ENCODE data around the gene CORO1C.

CORO1C gene

DNA sequence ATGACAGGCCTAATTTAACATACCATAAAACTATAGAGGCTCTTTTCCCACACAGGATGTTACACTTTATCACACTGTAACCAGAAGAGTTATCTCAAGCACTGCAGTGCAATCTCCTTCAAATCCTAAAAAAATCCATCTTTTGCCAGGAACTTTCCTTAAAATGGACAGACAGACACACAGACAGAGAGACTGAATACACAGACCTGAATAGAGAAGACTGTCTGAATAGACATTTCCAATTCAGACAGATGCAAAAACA lies 6.5 kb downstream of the CORO1C start:
- no peak for DNase-seq (ENCODE audit: low read depth in 2 of 2)

DNA sequence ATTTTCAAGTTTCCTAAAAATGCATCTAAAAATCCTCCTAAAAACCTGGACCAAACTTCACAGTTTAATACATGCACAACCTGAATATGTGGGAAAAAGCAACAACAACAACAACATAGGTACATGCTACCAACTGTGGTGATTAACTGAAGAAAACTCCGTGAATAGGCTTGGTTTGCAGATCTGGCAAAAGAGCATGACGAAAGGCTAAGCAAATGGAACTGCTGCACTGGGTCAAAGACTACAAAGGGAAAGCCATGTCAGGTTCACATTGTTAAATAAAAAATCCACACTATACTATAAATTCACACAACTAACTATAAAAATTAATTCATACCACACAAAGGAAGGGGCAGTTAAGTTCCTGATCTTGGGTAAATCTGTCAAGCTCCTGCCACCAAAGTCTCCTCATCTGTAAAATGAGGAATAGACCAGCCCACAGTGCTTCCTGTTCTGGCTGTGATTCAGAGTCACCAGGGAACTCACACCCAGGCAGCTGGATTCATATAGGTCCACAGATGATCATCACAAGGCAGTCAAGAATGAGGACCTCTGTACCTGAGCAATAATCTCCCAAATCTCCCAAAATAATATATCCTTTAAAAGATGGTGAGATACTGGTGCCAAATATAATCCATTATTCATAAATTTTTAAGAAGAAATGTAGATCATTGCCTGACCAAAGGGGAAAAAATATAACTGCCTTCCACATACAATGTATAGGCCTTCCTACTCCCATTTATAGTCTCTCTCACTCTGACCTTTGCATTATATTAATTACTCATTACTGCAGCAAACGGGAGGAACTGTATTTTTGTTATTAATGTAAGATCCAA lies 7.0 kb downstream of the CORO1C start:
- DNase-seq (ENCODE audit: low read depth in 2 of 2): no peak

DNA sequence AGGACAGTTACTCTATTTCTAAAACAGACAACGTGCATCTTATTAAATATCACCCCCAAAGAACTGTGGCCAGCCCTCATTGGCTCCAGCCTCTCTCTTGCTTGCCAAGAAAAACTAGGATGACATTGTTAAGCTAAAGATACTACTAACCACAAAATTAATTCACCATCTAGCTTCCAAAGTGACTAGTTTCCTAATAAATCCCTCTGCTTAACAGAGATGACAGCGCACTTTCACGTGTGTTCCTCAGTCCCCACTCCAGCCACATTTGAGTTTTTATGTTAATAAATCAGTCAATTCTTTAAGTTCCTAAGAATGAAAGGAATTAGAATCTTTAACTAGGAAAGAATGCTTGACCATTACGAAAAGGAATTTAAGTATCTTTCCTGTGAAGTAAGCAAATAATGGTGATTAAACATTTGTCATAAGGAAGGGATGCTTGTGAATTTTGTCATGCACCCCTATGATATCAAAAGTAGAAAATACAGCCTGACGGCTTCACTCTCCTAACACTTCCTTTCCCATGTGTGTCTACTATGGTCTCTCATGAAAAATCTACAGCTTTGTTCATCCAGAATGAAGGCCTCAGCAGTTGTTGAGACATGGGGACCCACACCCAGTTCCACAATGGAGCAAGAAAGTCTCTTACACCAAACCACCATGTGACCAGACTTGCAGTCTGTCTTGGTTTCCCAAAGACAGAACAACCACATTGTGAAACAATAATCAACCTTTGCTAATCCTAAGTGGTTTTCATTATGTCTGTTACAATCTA lies 8.1 kb downstream of the CORO1C start:
- DNase-seq (ENCODE audit: low read depth in 2 of 2): peak; percentile 93 to 94

- DNase-seq (ENCODE audit: low read depth in 2 of 2): no peak
Observed at GRCh38 chr12:108722463-108722862, 8.9 kb downstream of the CORO1C start.

- DNase-seq (ENCODE audit: low read depth in 2 of 2): no peak
Observed at GRCh38 chr12:108721824-108722223, 9.5 kb downstream of the CORO1C start.

DNA sequence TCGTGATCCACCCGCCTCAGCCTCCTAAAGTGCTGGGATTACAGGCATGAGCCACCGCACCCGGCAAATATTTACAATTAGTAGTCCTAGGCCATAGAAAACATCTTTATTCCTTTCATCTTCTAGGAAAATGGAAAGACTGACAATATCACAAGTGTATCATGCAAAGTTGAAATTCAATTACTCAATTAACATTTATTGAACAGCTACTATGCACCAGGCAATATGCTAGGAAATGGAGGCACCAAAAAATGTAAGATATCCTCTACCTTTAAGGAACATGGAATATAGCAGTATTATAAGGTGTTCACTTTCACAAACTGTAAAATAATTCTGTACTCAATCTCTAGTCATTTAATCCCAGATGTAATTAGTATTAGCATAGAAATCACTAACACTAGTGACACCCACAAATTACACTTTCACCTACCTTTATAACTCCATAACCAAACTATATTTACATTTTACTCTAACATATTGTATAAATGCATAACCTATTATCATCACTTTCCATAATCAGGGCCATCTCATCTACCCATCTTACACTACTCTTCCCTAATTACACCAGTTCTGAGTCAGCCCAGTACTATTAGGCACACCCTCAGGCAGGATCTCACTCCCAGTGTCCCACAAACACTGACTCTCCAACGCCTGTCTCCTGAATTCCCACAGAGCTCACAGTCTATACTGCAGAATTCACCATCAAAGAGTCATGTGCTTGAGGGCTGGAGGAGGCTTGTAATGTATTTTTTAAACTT lies 10.4 kb downstream of the CORO1C start:
- DNase-seq (ENCODE audit: low read depth in 2 of 2): no peak

- no peak for DNase-seq (ENCODE audit: low read depth in 2 of 2)
Observed at GRCh38 chr12:108717243-108717642, 14.1 kb downstream of the CORO1C start.

- no peak for DNase-seq (ENCODE audit: low read depth in 2 of 2)
Observed at GRCh38 chr12:108714866-108715265, 16.5 kb downstream of the CORO1C start.

DNA sequence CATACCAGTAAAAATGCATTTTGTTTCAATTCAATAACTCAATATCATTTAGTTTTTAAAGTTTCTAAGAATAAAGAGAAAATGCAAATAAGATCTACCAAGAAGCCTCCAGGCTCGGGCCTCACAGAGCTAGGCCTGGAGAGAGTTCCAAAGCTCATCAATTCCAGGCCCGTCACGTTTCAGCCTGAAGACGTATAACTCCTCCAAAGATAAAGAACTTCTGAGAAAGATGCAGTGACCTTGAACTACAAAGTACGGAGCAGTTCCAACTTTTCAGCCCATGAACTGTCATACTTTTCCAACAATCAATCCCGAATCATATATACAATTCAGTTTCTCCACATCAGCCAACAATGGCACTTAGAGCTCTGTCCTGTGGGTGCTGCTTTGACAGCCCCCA lies 17.8 kb downstream of the CORO1C start:
- no peak for DNase-seq (ENCODE audit: low read depth in 2 of 2)

- DNase-seq (ENCODE audit: low read depth in 2 of 2): no peak
Observed at GRCh38 chr12:108712925-108713203, 18.5 kb downstream of the CORO1C start.

- DNase-seq (ENCODE audit: low read depth in 2 of 2): no peak
Observed at GRCh38 chr12:108712165-108712924, 19.0 kb downstream of the CORO1C start.

DNA sequence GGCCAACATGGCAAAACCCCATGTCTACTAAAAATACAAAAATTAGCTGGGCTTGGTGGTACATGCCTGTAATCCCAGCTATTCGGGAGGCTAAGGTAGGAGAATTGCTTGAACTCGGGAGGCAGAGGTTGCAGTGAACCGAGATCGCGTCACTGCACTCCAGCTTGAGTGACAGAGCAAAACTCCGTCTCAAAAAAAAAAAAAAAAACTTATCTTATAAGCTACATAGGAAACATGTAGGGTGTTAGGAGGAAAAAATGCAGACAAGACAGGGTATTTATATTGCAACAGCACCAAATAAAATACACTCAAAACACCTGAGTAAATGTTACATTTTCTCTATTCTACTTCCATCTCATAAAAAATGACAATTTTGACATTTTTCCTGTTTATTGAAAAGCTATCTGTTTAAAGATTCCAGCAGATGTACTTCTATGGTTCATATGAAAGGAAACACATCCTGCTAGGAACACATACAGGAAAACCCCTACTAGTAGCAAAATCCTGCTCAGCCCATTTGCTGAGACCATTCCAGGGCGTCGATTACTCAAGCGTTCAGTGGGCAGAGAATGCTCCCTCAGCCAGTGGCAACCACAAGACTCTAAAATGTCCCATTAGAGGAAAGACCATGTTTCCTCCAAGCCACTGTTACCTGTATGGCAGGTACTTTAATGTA lies 19.7 kb downstream of the CORO1C start:
- DNase-seq (ENCODE audit: low read depth in 2 of 2): no peak

DNA sequence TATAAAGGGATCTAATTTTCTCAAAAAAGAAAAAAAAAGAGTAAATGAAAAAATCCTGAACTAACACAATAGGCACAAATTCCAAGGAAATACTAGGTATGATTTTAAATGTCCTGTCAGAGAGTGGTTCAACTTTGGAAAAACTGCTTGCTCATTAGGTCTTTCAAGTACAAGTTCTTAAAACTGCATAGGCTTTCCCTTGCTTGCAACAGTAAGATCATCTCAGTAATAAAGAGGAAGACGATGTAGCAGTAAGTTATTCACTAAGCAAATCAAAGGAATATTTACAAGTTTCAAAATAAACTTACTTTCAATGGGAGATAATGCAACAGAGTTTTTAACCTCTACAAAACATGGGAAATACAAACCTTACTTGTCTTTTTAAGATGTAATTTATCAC lies 21.6 kb downstream of the CORO1C start:
- no peak for DNase-seq (ENCODE audit: low read depth in 2 of 2)

DNA sequence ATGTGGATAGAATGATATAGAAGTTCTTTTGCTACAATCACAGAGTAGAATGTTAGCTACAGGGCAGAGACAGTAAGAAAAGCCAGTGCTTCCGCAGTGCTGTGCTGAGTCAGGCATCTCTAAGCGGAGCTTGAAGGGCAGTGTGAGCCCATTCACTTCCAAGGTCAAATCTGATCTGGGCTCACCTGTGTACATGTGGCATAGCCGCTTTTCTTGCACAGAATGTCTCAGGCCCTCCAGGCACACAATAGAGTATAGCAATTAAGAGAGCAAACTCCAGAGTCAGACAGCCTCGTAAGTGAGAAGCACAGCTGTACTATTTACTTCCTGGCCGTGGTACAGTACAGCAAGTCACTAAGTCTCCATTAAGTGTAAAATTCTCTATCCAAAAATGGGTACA lies 26.8 kb downstream of the CORO1C start:
- DNase-seq (ENCODE audit: low read depth in 2 of 2): no peak

- no peak for DNase-seq (ENCODE audit: low read depth in 2 of 2)
Observed at GRCh38 chr12:108702595-108703320, 28.6 kb downstream of the CORO1C start.

- DNase-seq (ENCODE audit: low read depth in 2 of 2): no peak
Observed at GRCh38 chr12:108701779-108702441, 29.4 kb downstream of the CORO1C start.

DNA sequence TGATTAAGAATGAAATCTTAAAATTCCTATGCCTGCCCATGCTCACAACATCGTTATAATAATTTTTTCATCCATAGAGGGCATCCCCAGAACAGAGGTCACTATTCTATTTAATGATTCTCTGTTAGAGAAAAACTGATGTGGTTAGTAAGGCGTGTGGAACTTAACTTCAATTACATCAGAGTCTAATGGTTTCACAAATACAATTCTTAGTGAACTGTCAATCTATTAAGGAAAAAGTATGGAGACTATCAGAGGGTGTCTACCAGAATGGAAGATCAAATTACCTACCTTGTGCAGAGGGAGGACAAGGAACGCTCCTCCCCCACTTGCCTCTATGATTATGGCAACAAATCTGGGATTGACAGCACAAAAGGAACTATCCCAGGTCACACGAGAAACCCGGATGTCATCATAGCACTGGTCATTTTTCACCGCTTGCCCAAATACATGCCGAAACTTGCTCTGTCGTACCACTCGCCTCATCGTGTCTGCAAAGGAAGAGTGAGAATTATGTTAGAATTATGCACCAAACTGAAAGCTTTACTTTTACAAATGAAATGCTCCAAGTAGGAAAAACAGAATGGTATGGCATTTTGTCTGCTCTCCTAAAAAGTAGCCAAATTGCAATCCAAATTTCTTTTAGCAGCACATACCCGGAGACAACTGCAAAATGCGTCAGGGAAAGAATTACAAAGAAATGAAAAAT lies 30.3 kb downstream of the CORO1C start:
- DNase-seq (ENCODE audit: low read depth in 2 of 2): no peak

- no peak for DNase-seq (ENCODE audit: low read depth in 2 of 2)
Observed at GRCh38 chr12:108699955-108700563, 31.3 kb downstream of the CORO1C start.

DNA sequence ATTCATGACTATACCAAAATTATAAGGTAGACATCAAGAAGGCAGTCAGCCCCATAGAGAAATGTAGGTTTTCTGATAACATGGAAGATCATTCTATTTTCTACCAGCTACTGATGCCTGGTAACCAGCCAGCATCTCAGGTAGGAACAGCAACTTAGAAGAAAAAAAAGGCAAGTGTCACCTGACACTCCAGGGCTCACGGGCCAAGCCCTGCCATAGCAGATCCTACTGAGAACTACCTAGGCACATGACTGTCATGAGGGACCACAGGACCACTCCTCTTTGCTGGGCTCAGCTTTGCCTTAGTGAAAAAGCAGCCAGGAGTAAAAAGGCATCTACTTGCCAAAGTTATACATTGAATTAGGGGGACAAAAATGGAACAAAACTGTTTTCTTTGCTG lies 33.4 kb downstream of the CORO1C start:
- no peak for DNase-seq (ENCODE audit: low read depth in 2 of 2)

DNA sequence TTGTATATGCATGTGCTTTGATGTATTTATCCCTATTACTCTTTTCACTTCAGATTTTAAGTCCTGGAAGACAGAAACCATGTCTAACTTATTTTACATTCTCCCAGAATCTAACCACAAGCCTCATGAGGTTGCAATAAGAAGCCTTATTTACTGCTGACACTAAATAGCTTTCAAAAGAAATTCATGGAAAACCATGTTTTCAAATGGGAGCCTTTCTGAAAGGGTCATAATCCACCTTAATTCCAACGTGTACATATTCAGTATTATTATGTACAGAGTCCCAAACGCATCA lies 34.4 kb downstream of the CORO1C start:
- no peak for DNase-seq (ENCODE audit: low read depth in 2 of 2)
